ENCODE measurements around the gene LRMDA.
A peak's percentile ranks its signal among the peaks of the same experiment; 100 is the strongest.

LRMDA gene

GRCh38 chr10:76068856-76069255, 637.4 kb downstream of the LRMDA start:
- H3K4me1 ChIP-seq (ENCODE audit: insufficient read depth, low read length, poor library complexity, severe bottlenecking), result peaks cover 18% of the 10 kb centered on the region

DNA sequence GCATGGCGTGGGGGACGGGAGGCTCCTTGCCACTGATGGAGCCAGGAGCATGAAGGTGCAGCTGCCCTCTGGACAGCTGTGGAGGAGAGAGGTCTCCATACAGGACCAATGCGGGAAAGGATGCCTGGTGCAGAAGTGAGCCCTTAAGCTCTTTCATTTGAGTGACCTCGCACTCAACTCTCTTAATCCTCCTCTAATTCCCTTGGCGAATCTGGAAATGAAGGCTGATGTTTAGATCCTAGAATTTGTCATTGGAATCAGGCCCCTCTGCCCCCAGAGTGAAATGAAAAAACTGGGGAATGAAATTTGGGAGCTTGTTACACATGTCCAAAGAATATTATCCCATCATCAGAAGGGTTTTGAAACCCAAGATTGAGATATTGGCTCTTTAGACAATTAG, 639.5 kb downstream of the LRMDA start:
- Histone ChIP-seq H2AFZ (ENCODE audit: low read length) (no peak overlapping the region), H3K9ac (ENCODE audit: low read depth, low read length, poor library complexity, severe bottlenecking) (no peak overlapping the region), H3K79me2 (ENCODE audit: insufficient read depth, low read length) (no peaks in the 10 kb centered on the region), H3K4me1 (ENCODE audit: insufficient read depth, low read length, poor library complexity, severe bottlenecking) (peaks cover 18% of the 10 kb centered on the region), H3K4me2 (ENCODE audit: low read depth, low read length, poor library complexity, severe bottlenecking) (peak overlapping the region; percentile 16), H3K9me2 (replicated peaks; ENCODE audit: low read depth, low read length) (no peaks in the 10 kb centered on the region), H3K36me3 (ENCODE audit: insufficient read depth, low read length) (no peaks in the 10 kb centered on the region), H3K27me3 (ENCODE audit: insufficient read depth, low read length, poor library complexity, severe bottlenecking) (no peaks in the 10 kb centered on the region), H3F3A (ENCODE audit: low read depth) (no peaks in the 10 kb centered on the region), H3K9me3 (ENCODE audit: insufficient read depth, low read depth, low read length) (peaks cover 11% of the 10 kb centered on the region; the same call in 1 of the 2 replicates), H3K4me3 (ENCODE audit: low read length, poor library complexity, severe bottlenecking) (no peak overlapping the region), H4K20me1 (ENCODE audit: insufficient read depth, low read length, poor library complexity, severe bottlenecking) (no peaks in the 10 kb centered on the region)
- TF ChIP-seq EZH2phosphoT487 (IDR thresholded peaks at IDR 0.05; ENCODE audit: borderline replicate concordance) (no peak), CTCF (conservative IDR thresholded peaks at IDR 0.05; ENCODE audit: low read length) (no peak)

More at GRCh38 chr10:76068856-76069255, 637.4 kb downstream of the LRMDA start:
- Histone ChIP-seq H2AFZ (ENCODE audit: low read length) (no peak overlapping the region), H3K79me2 (ENCODE audit: insufficient read depth, low read length) (no peaks in the 10 kb centered on the region), H3K9ac (ENCODE audit: low read depth, low read length, poor library complexity, severe bottlenecking) (no peak overlapping the region), H3F3A (ENCODE audit: low read depth) (no peaks in the 10 kb centered on the region), H3K9me2 (replicated peaks; ENCODE audit: low read depth, low read length) (no peaks in the 10 kb centered on the region), H3K4me3 (ENCODE audit: low read length, poor library complexity, severe bottlenecking) (no peak overlapping the region), H3K9me3 (ENCODE audit: insufficient read depth, low read depth, low read length) (peaks cover 11% of the 10 kb centered on the region; the same call in 1 of the 2 replicates), H3K4me2 (ENCODE audit: low read depth, low read length, poor library complexity, severe bottlenecking) (no peak overlapping the region), H3K36me3 (ENCODE audit: insufficient read depth, low read length) (no peaks in the 10 kb centered on the region), H3K27me3 (ENCODE audit: insufficient read depth, low read length, poor library complexity, severe bottlenecking) (no peaks in the 10 kb centered on the region), H4K20me1 (ENCODE audit: insufficient read depth, low read length, poor library complexity, severe bottlenecking) (no peaks in the 10 kb centered on the region)
- TF ChIP-seq CTCF (conservative IDR thresholded peaks at IDR 0.05; ENCODE audit: low read length) (no peak), EZH2phosphoT487 (IDR thresholded peaks at IDR 0.05; ENCODE audit: borderline replicate concordance) (no peak)

- Histone ChIP-seq H3K4me2 (ENCODE audit: low read depth, low read length, poor library complexity, severe bottlenecking) (peak overlapping the region; percentile 16), H3K4me3 (ENCODE audit: low read length, poor library complexity, severe bottlenecking) (no peak overlapping the region), H3K27me3 (ENCODE audit: insufficient read depth, low read length, poor library complexity, severe bottlenecking) (no peaks in the 10 kb centered on the region), H3K79me2 (ENCODE audit: insufficient read depth, low read length) (no peaks in the 10 kb centered on the region), H3K4me1 (ENCODE audit: insufficient read depth, low read length, poor library complexity, severe bottlenecking) (peaks cover 18% of the 10 kb centered on the region), H4K20me1 (ENCODE audit: insufficient read depth, low read length, poor library complexity, severe bottlenecking) (no peaks in the 10 kb centered on the region), H2AFZ (ENCODE audit: low read length) (no peak overlapping the region), H3K9ac (ENCODE audit: low read depth, low read length, poor library complexity, severe bottlenecking) (no peak overlapping the region), H3F3A (ENCODE audit: low read depth) (no peaks in the 10 kb centered on the region), H3K9me2 (replicated peaks; ENCODE audit: low read depth, low read length) (no peaks in the 10 kb centered on the region), H3K9me3 (ENCODE audit: insufficient read depth, low read depth, low read length) (peaks cover 11% of the 10 kb centered on the region; the same call in 1 of the 2 replicates), H3K36me3 (ENCODE audit: insufficient read depth, low read length) (no peaks in the 10 kb centered on the region)
- TF ChIP-seq EZH2phosphoT487 (IDR thresholded peaks at IDR 0.05; ENCODE audit: borderline replicate concordance) (no peak), CTCF (conservative IDR thresholded peaks at IDR 0.05; ENCODE audit: low read length) (no peak)
Observed at GRCh38 chr10:76071653-76072365, 640.4 kb downstream of the LRMDA start.

All from Loucy (cell line).